Measurements from ENCODE around the gene TTC34.

GRCh38 chr1:2836333-2836970 is 35.0 kb upstream of the TTC34 start:
- TF ChIP-seq CTCF (IDR thresholded peaks at IDR 0.05; ENCODE audit: low read length) (no peak), EZH2 (IDR thresholded peaks at IDR 0.05; ENCODE audit: borderline replicate concordance, low read length) (no peak)
